ENCODE data around the gene OMA1. TPM values are rescaled to one million over a fixed set of nuclear protein-coding genes. Genes with fewer than 3 reads are reported as not detected.

OMA1 gene
- polyA plus RNA-seq, 1 of the 3 experiments (the other 2 are of a cell fraction) = 6.9 TPM

- Histone ChIP-seq H3K27me3 (ENCODE audit: insufficient read depth) (no peaks in the 10 kb centered on the region), H3K79me2 (ENCODE audit: insufficient read depth) (no peaks in the 10 kb centered on the region), H3K36me3 (replicated peaks in 1 of 2; ENCODE audit: control insufficient read depth in 1 of 2, insufficient read depth in 2 of 2, low read length in 1 of 2) (no peaks in the 10 kb centered on the region), H3K4me1 (ENCODE audit: control insufficient read depth in 1 of 2, insufficient read depth in 2 of 2, low read depth in 1 of 2, low read length in 1 of 2) (no peaks in the 10 kb centered on the region; a peak in 1 of 4 replicates), H3K9me3 (no peaks in the 10 kb centered on the region), H3K27ac (ENCODE audit: low read depth in 2 of 2, low read length in 1 of 2) (no peak overlapping the region), H3K4me3 (ENCODE audit: low read depth in 2 of 2, low read length in 1 of 2) (no peak overlapping the region), H3K9ac (no peak overlapping the region), H4K20me1 (ENCODE audit: insufficient read depth) (no peaks in the 10 kb centered on the region), H2AFZ (ENCODE audit: low read depth) (no peak overlapping the region), H3F3A (replicated peaks; ENCODE audit: insufficient read depth) (no peaks in the 10 kb centered on the region), H3K4me2 (no peak overlapping the region), H3K9me2 (no peaks in the 10 kb centered on the region)
- CTCF ChIA-PET = interaction anchor here (1.6 kb wide), 1 partner anchor 78 kb away, joined by 4 read pairs; no protein-coding TSS in a partner anchor
- POLR2A ChIA-PET = no interaction called here
- 65% methylated on average over 2 of the region's 2 CpGs for WGBS (ENCODE audit: low lambda C conversion rate)
- DNase-seq = no peak
- TF ChIP-seq YY1 (IDR thresholded peaks at IDR 0.05; ENCODE audit: low read depth) (no peak), MEF2A (IDR thresholded peaks at IDR 0.05; ENCODE audit: borderline replicate concordance, low read depth) (no peak), MXI1 (IDR thresholded peaks at IDR 0.05; ENCODE audit: low read depth, low read length) (no peak), PBX3 (IDR thresholded peaks at IDR 0.05) (no peak), ZBTB33 (IDR thresholded peaks at IDR 0.05; ENCODE audit: borderline replicate concordance, low read depth) (no peak)
Measured at GRCh38 chr1:58574816-58575215, 28.3 kb upstream of the OMA1 start.

- 69% methylated on average over 4 of the region's 4 CpGs for WGBS (ENCODE audit: low lambda C conversion rate)
- H3K9ac ChIP-seq = no peak overlapping the region
- H3K4me1 ChIP-seq (ENCODE audit: control insufficient read depth in 1 of 2, insufficient read depth in 2 of 2, low read depth in 1 of 2, low read length in 1 of 2) = no peaks in the 10 kb centered on the region; a peak in 1 of 4 replicates
- no peaks in the 10 kb centered on the region for H3F3A ChIP-seq (replicated peaks; ENCODE audit: insufficient read depth)
- no peaks in the 10 kb centered on the region for H3K9me3 ChIP-seq
- H2AFZ ChIP-seq (ENCODE audit: low read depth) = no peak overlapping the region
- no peak for TF ChIP-seq MAX (IDR thresholded peaks at IDR 0.05; ENCODE audit: low read depth)
- no peak for TF ChIP-seq CHD2 (IDR thresholded peaks at IDR 0.05; ENCODE audit: low read length, partially characterized antibody)
- TF ChIP-seq SIN3A (IDR thresholded peaks at IDR 0.05; ENCODE audit: borderline replicate concordance, low read depth, low read length) = no peak
- TF ChIP-seq POLR2AphosphoS5 (IDR thresholded peaks at IDR 0.05; ENCODE audit: low read depth, low read length) = no peak
- no peak for TF ChIP-seq RXRA (IDR thresholded peaks at IDR 0.05; ENCODE audit: borderline replicate concordance, low read depth)
- TF ChIP-seq ELF1 (IDR thresholded peaks at IDR 0.05) = no peak
- no peak for TF ChIP-seq EP300 (IDR thresholded peaks at IDR 0.05; ENCODE audit: borderline replicate concordance in 1 of 2, low read depth in 1 of 2, low read length in 1 of 2)
- no peak for TF ChIP-seq USF1 (IDR thresholded peaks at IDR 0.05; ENCODE audit: borderline replicate concordance, low read depth)
- no peak for TF ChIP-seq JUND (IDR thresholded peaks at IDR 0.05)
- TF ChIP-seq RCOR1 (IDR thresholded peaks at IDR 0.05; ENCODE audit: low read length) = no peak
- no peak for TF ChIP-seq FOSL2 (IDR thresholded peaks at IDR 0.05; ENCODE audit: borderline replicate concordance, low read depth)
- TF ChIP-seq RFX5 (IDR thresholded peaks at IDR 0.05; ENCODE audit: low read length) = no peak
- no peak for TF ChIP-seq GATA2 (CRISPR knock-in tag; IDR thresholded peaks at IDR 0.05)
- TF ChIP-seq YY1 (IDR thresholded peaks at IDR 0.05; ENCODE audit: low read depth) = no peak
- no peaks in the 10 kb centered on the region for H3K36me3 ChIP-seq (replicated peaks in 1 of 2; ENCODE audit: control insufficient read depth in 1 of 2, insufficient read depth in 2 of 2, low read length in 1 of 2)
- CTCF ChIA-PET = interaction anchor here (0.6 to 1.6 kb wide), 4 partner anchors 27 to 1156 kb away, joined by 3 to 4 read pairs (median 4); no protein-coding TSS in a partner anchor
- POLR2A ChIA-PET = no interaction called here
- no peaks in the 10 kb centered on the region for H3K9me2 ChIP-seq
- no peaks in the 10 kb centered on the region for H4K20me1 ChIP-seq (ENCODE audit: insufficient read depth)
- H3K4me3 ChIP-seq (ENCODE audit: low read depth in 2 of 2, low read length in 1 of 2) = no peak overlapping the region
- H3K4me2 ChIP-seq = no peak overlapping the region
- no peaks in the 10 kb centered on the region for H3K27me3 ChIP-seq (ENCODE audit: insufficient read depth)
- H3K79me2 ChIP-seq (ENCODE audit: insufficient read depth) = no peaks in the 10 kb centered on the region
- no peak overlapping the region for H3K27ac ChIP-seq (ENCODE audit: low read depth in 2 of 2, low read length in 1 of 2)
- DNase-seq = no peak
Measured at GRCh38 chr1:58573705-58574591, 27.4 kb upstream of the OMA1 start.
